GM04504 (cell line): ENCODE measurements around the gene RPN2.

Source experiments
- DNase-seq: peaks from one replicate; pipeline ENCODE4 v3.0.0-alpha.2; 2012; ENCODE audit warnings: low read depth

The RPN2 gene

GRCh38 chr20:37185686-37186085, 6.6 kb downstream of the RPN2 start:
- DNase-seq, result no peak

DNA sequence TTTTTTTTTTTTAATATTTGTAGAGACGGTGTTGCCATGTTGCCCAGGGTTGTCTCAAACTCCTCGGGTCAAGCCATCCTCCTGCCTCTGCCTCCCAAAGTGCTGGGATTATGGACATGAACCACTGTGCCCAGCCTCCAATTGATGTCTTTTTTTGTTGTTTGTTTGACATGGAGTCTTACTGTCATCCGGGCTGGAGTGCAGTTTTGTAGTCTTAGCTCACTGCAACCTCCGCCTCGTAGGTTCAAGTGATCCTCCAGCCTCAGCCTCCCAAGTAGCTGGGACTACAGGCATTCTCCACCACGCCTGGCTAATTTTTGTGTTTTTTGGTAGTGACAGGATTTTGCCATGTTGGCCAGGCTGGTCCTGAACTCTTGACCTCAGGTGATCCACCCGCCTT, 9.7 kb downstream of the RPN2 start:
- no peak for DNase-seq

- no peak for DNase-seq
Measured at GRCh38 chr20:37189416-37190016, 10.4 kb downstream of the RPN2 start.

DNA sequence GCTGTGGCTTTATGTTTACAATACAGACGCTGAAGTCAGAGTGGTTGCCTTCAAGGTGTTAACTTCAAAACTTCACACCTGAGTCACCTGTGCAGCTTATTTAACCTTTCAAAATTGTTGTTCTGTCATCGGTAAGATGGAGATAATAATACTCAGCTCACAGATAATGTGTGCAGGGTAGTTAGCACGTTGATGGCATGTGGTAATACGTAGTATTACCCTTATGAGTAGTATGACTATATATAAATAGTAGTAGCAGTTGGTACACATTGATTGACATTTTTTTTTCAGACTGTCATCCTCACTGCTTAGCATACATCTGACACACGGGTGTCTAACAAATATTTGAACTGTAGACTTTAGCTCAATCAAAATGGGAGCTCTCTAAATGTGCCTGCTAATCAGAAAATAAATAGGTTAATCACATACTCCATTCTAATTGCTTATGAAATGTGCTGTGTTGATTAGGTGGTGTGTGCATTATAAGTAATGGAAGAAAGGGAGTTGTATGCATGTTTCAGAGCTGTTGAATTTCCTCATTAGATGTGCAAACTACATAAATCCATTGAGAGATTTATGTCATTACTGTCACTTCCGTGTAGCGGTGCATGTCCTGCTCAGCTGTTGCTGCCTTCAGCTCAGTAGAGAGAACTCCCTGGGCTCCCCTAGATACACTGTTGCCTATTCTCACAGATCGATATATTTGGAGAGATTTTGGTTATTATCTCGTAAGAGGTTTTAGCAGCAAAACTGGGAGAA, 11.4 kb downstream of the RPN2 start:
- no peak for DNase-seq

- DNase-seq, result peak; percentile 84
Measured at GRCh38 chr20:37192137-37192854, 13.2 kb downstream of the RPN2 start.

GRCh38 chr20:37193226-37193625, 14.1 kb downstream of the RPN2 start:
- DNase-seq, result no peak

- DNase-seq, result no peak
Measured at GRCh38 chr20:37193821-37194220, 14.7 kb downstream of the RPN2 start.

DNA sequence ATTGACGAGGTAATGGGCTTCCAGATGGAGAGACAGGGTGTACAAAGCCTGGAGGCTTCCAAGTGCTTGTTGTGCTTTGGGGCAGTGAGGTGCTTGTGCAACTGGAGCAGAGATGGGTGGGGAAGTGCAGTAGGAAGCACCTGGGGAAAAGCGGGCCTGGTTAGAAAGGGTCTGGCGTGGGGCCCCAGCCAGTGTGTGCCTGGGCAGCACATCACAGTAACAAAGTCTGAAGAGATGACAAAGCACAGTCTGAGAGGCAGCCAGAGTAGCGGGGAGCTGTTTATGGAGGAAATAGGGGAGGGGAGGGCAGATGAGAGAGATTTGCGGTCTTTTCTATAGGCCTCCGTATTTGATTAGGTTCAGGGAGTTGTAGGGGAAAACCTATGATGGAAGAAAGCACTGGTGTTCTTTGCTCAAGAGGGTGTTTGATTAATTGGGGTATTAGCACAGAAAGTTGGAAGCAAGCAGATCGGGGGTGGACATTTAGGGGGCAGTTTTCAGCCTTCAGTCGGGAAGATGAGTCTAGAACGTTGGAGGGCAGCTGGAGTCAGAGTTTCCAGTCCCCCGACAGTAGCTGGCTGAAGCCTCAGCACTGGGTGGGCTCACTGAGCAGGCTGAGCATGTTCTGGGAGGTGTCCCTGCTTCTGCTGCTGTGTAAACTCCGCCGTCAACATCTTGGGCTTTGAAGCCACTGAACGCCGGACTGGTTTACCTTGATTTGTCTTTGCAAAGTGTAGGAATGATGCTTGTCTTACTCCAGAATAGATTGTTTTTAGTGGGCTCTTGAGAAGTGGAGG, 15.7 kb downstream of the RPN2 start:
- no peak for DNase-seq

- DNase-seq, result no peak
Measured at GRCh38 chr20:37198932-37199660, 20.0 kb downstream of the RPN2 start.

GRCh38 chr20:37200376-37200775, 21.2 kb downstream of the RPN2 start:
- DNase-seq, result no peak

DNA sequence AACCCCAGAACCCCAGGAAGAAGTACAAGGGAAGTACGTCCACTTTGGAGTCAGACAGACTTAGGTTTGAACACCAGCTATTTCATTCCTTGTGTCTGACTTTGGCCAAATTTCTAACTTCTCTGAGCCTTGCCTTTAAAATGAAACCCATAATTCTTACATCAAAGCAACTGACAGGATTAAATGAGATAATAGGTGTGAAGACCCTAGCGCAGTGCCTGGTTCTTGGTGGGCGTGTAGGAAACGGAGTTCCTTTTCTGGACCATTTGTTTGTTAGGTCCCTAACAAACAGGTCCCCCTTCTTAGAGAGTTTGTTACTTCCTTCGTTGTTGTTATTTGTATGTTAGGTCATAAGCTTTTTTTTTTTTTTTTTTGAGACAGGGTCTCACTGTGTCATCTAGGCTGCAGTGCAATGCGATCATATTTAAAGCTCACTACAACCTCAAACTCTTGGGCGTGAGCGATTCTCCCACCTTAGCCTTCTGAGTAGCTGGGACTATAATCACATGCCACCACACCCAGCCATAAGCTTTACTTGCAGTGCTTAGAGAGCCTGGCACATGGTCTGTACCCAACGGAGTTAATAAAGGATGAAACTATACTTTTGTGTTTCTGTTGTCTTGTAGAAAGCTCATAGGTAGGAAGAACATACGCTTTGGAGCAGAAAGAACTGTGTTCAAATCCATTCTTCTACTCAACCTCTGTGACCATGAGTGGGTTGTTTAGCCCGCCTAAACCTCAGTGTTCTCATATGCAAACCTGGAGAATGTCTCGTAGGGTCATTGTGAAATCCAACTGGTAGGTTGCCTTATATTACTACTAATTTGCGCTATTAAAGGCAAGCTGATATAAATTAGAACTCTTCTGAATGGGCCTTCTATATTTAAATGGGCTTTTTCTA, 22.0 kb downstream of the RPN2 start:
- DNase-seq, result no peak

- DNase-seq, result no peak
Measured at GRCh38 chr20:37201827-37202162, 22.7 kb downstream of the RPN2 start.

GRCh38 chr20:37202267-37202943, 23.3 kb downstream of the RPN2 start:
- peak; percentile 90 for DNase-seq

DNA sequence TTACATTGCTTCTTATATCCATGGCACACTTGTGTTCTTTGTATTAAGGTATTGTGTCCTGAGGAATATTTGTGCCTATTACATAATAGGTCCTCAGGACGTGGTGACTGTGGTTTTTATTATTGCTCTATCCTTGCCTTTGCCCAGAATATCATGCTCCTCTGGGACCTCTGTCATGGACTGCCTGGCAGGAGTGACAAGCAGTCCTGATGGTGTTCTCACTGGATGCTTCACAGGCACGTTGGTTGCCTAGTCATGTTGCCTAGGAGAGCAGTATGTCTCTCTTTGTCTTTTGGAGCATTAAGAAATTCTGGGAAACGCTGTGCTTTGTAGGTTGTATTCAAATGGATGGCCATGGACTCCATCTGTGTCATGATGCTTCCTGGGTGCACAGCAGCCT, 24.9 kb downstream of the RPN2 start:
- no peak for DNase-seq

GRCh38 chr20:37205130-37205529, 26.0 kb downstream of the RPN2 start:
- no peak for DNase-seq

- no peak for DNase-seq
Measured at GRCh38 chr20:37205794-37206193, 26.7 kb downstream of the RPN2 start.

DNA sequence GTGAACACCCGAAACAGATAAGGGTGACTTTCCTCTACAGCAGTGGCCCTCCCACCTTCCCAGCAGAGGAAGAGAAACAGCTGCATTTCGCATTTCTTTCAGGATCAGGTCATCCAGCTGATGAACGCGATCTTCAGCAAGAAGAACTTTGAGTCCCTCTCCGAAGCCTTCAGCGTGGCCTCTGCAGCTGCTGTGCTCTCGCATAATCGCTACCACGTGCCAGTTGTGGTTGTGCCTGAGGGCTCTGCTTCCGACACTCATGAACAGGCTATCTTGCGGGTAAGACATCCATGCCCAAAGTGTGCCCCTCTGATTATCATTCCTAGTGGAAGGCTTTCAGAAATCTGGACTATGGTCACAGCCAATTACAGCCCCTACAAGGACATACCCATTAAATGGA, 28.0 kb downstream of the RPN2 start:
- DNase-seq, result no peak

DNA sequence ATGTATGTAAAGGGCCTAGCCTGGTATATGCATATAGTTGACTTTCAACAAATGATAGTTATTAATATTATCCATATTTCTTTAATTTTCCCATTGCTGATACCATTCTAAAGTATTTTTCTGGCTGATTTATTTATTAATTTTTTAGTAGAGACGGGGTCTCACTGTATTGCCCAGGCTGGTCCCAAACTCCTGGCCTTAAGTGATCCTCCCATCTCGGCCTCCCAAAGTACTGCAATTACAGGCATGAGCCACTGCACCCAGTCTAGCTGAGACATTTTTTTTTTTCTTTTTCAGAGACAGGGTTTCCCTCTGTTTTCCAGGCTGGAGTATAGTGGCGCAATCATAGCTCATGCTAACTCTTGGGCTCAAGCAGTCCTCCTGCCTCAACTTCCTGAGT, 30.1 kb downstream of the RPN2 start:
- no peak for DNase-seq

- no peak for DNase-seq
Measured at GRCh38 chr20:37209661-37210314, 30.7 kb downstream of the RPN2 start.

DNA sequence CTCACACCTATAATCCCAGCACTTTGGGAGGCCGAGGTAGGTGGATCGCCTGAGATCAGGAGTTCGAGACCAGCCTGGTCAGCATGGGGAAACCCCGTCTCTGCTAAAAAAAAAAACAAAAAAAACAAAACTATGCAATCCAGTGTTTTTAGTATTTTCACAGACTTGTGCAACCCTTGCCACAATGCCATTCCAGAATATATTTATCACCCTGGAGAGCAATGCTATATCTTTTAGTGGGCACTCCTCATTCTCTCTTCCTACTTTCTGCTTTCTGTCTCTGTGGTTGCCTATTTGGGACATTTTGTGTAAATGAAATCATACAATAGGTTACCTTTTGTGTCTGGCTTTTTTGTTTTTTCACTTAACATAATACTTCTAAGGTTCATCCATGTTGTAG, 39.3 kb downstream of the RPN2 start:
- no peak for DNase-seq
